Kidney epithelial cell (primary cell): ENCODE data around the gene MDH2. TPM values are rescaled to one million over a fixed set of nuclear protein-coding genes. Genes with fewer than 3 reads are reported as not detected.

Source experiments
- DNase-seq: peaks from one replicate; pipeline ENCODE4 v3.0.0-alpha.2; 2010; ENCODE audit warnings: low read depth
- H3K27me3 ChIP-seq: 2 replicates; pipeline ENCODE4 v1.6.0; 2011; ENCODE audit warnings: low read length; ENCODE audit not compliant: control insufficient read depth, insufficient read depth
- H3K36me3 ChIP-seq: 2 replicates; pipeline ENCODE4 v1.5.1; 2011; ENCODE audit warnings: low read length; ENCODE audit not compliant: control insufficient read depth, insufficient read depth
- H3K4me3 ChIP-seq: 2 replicates; pipeline ENCODE4 v1.5.1; 2011; ENCODE audit warnings: low read depth, mild to moderate bottlenecking, control low read depth, low read length
- total RNA-seq: library from RNA; depleted of rRNA; stranded (reverse); fragments of >200 nt; gene quantifications from 2 replicates; pipeline ENCODE4 v1.2.3, GENCODE V29; 2015
- TF ChIP-seq, protein P1 (sequence below): IDR thresholded peaks from 2 replicates; pipeline ENCODE4 v1.5.1; 2011; ENCODE audit warnings: mild to moderate bottlenecking, moderate library complexity, low read length, control low read depth, inconsistent platforms; ENCODE audit not compliant: insufficient read depth, poor library complexity, severe bottlenecking

The MDH2 gene
- total RNA-seq, 1 donor from 2014 or later: 109 TPM

DNA sequence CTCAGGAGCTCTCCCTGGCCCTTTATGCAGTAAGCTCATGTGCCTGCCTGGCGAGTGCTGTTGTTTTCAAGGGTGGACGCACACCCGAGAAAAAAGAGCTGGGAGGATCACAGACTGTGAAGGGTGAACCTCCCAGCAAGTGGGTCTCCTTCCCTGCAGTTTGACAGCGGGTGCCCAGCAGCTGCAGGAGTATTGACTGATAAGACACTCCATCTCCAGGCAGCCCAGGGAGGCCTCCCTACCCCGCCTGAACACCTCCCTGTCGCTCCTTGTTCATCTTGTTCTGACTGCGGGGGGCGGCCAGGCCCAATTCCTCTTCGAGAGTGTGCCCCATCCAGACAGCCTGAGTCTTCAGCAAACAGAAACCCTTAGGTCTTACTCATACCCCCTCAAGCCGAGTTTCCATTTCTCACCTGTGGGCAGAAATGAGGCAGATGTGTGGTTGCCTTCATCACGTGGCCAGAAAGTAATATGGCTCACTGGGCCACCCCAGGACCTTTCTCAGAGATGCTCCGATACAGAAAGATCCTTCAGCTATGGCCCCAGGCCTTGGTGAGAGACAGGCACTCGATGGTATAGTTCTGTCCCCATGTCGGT, 17.2 kb downstream of the MDH2 start:
- DNase-seq: no peak
- H3K4me3 ChIP-seq: no peak overlapping the region
- no peaks in the 10 kb centered on the region for H3K27me3 ChIP-seq
- TF ChIP-seq, protein P1, sequence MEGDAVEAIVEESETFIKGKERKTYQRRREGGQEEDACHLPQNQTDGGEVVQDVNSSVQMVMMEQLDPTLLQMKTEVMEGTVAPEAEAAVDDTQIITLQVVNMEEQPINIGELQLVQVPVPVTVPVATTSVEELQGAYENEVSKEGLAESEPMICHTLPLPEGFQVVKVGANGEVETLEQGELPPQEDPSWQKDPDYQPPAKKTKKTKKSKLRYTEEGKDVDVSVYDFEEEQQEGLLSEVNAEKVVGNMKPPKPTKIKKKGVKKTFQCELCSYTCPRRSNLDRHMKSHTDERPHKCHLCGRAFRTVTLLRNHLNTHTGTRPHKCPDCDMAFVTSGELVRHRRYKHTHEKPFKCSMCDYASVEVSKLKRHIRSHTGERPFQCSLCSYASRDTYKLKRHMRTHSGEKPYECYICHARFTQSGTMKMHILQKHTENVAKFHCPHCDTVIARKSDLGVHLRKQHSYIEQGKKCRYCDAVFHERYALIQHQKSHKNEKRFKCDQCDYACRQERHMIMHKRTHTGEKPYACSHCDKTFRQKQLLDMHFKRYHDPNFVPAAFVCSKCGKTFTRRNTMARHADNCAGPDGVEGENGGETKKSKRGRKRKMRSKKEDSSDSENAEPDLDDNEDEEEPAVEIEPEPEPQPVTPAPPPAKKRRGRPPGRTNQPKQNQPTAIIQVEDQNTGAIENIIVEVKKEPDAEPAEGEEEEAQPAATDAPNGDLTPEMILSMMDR: no peak
- peaks cover 3% of the 10 kb centered on the region for H3K36me3 ChIP-seq

DNA sequence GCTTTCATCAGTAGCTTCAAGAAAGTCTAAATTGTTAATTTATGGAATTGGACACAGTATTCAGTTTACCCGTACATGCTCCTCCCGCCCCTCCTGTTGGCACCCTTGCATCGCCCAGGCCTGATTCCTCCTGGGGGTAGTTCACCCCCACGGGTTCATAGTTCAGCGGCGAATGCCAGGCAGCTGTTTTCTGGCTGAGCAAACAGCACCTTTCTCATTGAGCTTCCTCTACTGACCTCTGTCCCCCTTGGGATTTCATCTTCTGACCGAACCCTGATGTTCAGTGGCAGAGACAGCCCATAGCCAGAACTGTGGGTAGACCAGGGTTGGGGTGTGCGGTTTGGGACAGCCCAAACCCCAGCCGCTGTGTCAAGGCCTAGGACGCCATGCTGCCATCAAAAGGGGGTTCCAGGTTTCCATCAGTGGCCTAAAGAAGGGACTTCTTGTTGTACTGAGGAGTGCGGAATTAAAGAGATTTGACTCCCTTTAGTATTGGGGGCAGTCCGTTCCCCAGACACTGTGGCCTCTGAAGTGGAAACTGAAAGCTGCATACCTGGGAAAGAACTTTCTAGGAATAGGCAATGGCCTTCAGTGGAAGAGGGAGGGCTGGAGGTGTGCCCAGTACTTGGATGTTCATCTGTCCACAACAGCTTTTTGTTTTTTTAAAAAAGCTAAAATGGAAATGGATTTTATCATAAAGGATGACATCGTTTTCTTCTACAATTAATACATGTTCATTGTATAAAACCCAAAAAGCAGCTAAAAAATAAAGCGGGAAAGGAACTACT, 19.0 kb downstream of the MDH2 start:
- H3K36me3 ChIP-seq: peaks cover 3% of the 10 kb centered on the region
- H3K27me3 ChIP-seq: no peaks in the 10 kb centered on the region
- DNase-seq: no peak
- no peak overlapping the region for H3K4me3 ChIP-seq
- TF ChIP-seq, protein P1: no peak

- H3K4me3 ChIP-seq: no peak overlapping the region
- TF ChIP-seq, protein P1: peak; percentile 53
- no peaks in the 10 kb centered on the region for H3K27me3 ChIP-seq
- peaks cover 1% of the 10 kb centered on the region for H3K36me3 ChIP-seq
- peak; percentile 86 for DNase-seq
These were observed 21.3 kb downstream of the MDH2 start for GRCh38 chr7:76069238-76069638.

GRCh38 chr7:76071316-76072242, 23.7 kb downstream of the MDH2 start:
- no peaks in the 10 kb centered on the region for H3K36me3 ChIP-seq
- no peak for DNase-seq
- no peak overlapping the region for H3K4me3 ChIP-seq
- TF ChIP-seq, protein P1: no peak
- no peaks in the 10 kb centered on the region for H3K27me3 ChIP-seq

- DNase-seq: no peak
- TF ChIP-seq, protein P1: no peak
- H3K27me3 ChIP-seq: no peaks in the 10 kb centered on the region
- no peaks in the 10 kb centered on the region for H3K36me3 ChIP-seq
- H3K4me3 ChIP-seq: no peak overlapping the region
These were observed 24.6 kb downstream of the MDH2 start for GRCh38 chr7:76072243-76073148.
